Measurements from ENCODE around the gene SOAT1.
"Not testable (repeated sequence)": the region's sequence is repeated elsewhere in the genome, so short reads cannot be mapped to it uniquely, and the experiment has no call there.

SOAT1 gene

DNA sequence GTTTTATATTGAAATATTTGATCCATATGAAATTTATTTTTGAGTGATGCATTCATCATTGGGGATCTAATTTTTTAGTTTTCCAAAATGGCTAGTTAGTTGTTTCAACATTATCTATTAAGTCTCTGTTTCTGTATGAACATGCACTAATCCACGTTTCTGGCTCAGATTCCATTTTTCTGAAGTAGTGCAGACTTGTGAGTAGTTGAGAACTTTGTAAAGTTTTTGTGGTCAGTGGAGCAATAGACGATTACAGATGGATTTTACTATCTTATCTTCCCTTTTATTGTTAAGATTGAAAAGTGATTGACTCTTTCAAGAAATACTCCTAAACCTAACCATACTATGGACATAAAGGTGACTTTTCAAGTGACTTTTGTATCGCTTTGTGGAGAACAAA, 16.7 kb downstream of the SOAT1 start:
- DNase-seq = no peak

DNA sequence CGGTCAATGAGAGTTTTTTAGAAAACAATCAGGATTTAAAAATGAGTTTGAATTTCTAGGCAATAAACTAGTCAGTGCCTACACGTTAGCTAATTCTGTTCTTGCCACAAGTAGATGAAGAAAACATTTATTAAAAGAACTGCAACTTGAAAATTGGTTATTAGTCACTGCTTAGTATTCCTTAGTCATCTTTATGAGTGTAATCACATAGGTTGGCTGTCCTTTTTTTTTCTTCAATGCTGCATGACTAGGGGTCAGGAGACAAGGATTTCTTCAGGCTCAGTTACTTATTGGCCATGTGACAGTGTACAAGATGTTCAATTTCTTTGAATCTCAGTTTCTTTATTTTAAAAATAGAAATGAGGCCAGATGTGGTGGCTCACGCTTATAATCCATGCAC, 17.1 kb downstream of the SOAT1 start:
- DNase-seq = no peak

DNA sequence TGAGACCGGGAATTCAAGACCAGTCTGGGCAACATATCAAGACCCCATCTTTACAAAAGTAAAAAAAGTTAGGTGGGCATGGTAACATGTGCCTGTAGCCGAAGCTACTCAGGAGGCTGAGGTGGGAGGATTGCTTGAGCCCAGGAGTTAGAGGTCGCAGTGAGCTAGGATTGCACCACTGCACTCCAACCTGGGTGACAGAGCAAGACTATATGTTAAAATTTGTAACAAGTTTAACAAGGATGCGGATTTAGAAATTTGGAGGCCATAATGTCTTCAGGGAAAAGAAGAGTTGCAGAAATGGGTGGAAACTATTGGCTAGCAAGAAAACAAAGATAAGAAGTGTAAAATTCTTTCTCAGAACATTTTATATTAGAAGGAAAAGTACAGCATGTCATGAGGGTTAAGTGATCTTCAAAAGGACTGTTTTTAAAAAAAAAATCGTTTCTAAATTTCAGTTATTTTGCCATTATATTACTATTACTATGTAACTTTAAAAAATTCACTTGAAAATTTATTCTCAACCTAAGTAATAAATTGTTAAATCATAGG, 17.6 kb downstream of the SOAT1 start:
- no peak for DNase-seq

DNA sequence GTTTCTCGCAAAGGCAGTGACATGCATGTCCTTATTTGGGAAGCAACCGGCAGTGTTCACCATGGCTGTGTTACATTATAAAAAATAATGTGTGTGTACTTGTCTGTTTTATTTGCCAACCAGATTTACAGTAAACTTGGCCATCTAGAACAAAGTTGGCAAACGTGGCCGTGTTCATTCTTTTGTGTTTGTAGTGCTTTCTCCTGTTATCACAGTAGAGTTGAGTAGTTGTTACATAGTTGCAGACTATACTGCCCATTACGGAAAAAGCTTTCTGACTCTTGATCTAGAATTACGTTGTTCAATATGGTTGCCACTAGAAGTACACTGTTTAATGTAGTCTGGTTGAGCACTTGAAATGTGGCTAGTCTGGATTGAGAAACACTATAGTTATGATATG, 19.4 kb downstream of the SOAT1 start:
- DNase-seq = no peak

DNA sequence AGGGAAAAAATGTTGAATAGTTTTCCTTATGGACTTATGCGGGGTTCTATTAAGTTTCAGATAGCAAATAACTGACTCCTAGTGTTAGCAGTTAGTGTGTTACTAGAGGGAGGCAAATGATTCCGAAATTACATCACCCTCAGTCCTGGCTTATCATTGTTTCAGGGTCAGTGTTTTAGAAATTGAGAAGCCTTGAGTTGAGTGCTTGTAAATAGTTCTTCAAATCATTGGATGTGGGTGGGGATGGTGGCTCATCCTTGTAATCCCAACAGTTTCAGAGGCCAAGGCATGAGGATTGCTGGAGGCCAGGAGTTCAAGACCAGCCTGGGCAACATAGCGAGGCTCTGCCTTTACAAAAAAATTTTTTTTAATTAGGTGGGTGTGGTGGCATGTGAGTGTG, 21.3 kb downstream of the SOAT1 start:
- DNase-seq = no peak

DNA sequence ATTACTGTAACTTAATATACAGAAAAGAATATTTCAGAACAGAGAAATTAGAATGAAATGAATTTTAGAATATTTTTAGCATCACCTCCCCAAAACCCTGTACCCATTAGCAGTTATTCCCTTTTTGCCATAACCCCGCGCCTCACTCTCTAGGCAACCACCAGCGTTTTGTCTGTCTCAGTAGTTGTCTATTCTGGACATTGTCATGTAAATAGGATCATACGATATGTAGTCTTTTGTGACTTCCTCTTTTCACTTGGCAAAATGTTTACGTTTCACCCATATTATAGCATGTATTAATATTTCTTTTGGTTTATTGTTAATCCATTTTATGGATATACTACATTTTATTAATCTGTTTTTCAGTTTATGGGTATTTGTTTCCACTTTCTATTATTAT, 24.9 kb downstream of the SOAT1 start:
- DNase-seq = no peak

DNA sequence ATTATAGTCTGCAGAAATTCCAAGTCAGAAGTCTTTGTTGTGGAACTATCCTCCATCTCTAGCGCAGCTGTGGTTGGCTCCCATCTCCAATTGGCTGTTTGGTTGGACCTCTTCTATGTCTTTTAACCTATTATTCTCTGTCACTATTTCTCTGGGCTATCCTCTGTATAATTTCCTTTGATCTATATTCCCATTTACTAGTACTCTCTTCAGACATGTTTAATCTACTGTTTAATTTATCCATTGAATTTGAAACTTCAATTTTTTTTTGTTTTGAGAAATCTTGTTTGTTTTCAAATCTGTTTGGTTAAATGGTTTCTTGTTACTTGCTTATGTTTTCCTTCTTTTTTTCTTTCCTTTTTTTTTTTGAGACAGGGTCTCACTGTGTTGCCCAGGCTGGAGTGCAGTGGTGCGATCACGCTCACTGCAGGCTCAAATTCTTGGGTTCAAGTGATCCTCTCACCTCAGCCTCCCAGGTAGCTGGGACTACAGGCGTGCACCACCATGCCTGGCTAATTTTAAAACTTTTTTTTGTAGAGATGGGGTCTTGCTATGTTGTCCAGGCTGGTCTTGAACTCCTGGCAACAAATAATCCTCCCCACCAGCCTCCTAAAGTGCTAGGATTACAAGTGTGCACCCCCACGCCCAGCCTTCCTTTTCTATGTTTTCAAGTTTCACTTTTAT, 28.1 kb downstream of the SOAT1 start:
- DNase-seq = no peak

DNA sequence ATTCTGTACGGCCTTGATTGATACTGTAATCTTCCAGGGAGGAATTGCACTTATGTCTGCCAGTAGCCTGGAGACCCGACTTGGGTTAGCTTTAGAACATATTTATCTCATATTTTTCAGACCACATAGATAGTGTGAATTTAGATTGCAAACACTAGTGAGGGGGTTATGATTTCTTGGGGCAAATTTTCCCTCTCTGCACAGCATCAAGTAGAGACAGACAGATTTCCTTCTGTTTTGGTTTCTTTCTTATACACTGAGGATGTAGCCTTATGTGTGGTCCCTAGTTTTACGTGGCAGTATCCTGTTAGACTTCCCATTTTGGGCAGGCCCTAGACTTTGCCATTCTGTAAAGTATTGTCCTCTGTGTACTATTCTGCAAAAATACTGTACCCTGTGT, 29.0 kb downstream of the SOAT1 start:
- no peak for DNase-seq

DNA sequence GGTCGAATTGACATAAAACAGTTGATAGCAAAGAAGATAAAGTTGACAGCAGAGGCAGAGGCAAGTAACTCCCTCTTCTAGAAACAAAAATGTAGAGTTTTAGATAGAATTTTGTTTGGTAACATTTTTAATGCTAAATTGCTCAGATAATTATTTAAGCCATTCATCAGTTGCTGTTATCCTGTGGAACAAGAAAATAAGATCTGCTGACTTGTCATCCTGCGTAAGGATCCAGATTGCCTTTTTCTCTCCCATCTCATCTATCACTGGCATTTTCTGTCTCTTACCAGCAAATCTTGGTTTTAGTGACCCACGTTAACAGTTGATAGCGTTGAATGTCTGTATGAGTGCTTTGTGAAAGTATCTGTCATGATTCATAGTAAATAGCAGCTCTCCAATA, 29.8 kb downstream of the SOAT1 start:
- DNase-seq = no peak

DNA sequence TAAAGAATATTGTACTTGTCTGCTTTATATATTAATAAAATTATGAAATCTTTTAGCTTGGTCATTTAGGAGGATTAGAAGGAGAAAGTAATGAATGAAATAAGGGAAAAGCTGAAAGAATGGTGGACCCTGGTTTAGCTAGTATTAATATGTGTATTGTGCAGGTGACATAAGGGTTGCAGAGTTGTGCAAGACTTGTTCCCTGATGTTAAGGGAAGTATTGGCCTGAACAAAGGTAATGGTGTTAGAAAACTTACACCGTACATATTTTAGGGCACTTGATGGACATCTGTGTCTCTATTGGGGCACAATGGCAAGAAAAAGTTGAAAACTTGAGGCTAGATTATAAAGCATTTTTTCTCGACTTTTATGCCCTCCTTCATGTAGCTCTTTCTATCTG, 32.2 kb downstream of the SOAT1 start:
- no peak for DNase-seq

DNA sequence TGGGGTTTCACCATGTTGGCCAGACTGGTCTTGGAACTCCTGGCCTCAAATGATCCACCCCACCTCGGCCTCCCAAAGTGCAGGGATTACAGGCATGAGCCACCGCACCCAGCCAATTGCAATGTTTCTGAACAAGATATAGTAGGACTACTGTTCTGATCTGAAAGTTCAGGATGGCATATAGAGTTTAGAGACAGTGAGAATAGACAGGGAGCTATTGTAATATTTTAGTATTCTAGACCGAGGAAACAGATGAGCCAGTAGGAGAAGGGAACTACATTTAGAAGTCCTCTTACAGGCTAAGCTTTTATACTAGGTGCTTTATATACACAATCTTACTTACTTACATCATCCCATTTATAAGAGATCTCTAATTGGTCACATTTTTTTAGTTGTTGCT, 33.1 kb downstream of the SOAT1 start:
- DNase-seq = no peak

DNA sequence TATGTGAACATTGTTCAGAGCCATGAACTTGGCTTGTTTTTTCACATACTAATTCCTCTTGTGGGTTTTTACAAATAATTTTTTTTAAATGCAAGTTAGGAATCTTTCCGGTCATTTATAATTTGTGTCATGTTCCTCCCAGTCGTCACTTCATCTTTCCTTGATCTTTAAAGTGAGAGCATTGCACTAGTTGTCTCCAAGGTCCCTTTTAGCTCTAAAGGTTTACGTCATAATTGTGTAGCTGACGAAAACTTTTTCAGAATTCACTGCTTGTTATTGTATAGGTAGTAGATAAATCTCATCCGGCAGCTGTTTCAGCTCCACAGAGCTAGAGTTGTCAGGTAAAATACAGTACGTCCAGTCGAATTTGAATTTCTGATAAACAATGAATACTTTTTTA, 33.6 kb downstream of the SOAT1 start:
- DNase-seq = no peak

DNA sequence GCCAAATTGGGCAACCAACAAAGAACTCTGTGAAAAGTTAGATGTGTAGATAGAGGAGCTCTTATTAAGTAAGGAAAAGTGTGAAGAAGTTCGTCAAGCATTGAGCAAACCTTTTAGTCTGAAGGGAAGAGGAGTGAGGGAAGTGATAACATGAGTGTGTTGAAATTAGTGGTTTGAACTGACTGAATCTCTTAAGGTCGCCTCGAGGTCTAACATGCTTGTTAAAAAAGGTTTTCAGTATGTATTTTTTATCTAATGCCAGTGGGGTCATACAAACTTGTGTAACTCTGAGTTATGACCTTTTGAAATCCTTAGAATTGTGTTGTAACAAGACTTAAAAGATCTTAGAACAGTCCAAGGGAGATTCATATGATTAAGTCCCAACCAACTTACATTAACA, 34.1 kb downstream of the SOAT1 start:
- DNase-seq = no peak

DNA sequence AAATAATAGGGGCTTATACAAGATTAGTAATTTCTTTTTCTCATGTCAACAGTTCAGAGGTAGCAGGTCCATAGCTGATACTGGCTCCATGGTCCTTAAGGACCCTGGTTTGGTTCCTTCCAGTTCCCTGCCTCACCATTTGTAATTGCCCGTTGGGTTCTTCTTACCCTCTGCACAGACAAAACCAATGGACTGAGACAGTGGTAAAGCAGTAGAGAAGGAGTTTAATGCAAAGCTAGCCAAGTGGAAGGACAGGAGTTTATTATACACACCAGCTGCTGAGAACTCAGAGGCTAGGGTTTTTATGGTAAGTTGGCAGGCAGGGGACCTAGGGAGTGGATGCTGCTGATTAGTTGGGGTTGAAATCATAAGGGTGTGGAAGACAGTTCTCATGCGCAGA, 36.3 kb downstream of the SOAT1 start:
- no peak for DNase-seq

DNA sequence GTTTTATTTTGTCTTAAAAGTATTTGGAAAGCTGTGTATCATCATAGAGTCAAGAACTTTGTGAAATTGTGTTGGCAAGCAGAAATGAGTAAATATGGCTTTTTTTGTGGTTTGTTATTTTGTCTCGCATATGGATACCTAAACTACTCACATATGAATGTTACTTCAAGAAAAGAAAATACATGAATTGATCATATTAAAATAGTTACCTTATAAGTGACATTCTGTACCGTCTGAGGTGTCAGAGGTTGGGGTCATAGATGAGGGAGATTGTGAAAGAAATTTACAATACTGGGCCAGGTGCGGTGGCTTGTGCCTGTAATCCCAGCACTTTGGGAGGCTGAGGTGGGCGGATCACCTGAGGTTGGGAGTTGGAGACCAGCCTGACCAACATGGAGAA, 40.8 kb downstream of the SOAT1 start:
- no peak for DNase-seq

DNA sequence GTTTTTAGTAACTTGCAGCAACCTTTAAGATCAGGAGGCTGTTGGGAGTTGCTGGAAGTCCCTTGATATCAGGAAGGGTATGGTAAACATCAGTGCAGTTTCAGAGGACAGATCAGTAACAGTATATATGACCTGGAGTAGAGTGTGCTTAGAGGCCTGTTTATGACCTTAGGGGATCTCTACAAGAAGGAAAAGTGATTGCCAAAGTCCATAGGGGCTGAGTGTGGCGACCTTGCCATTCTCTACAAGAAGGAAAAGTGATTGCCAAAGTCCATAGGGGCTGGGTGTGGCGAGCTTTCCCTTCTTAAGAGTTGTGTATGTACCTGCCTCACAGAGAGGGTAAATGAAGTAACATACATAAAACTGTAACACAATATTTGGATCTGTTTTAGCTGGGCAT, 43.7 kb downstream of the SOAT1 start:
- DNase-seq = no peak

DNA sequence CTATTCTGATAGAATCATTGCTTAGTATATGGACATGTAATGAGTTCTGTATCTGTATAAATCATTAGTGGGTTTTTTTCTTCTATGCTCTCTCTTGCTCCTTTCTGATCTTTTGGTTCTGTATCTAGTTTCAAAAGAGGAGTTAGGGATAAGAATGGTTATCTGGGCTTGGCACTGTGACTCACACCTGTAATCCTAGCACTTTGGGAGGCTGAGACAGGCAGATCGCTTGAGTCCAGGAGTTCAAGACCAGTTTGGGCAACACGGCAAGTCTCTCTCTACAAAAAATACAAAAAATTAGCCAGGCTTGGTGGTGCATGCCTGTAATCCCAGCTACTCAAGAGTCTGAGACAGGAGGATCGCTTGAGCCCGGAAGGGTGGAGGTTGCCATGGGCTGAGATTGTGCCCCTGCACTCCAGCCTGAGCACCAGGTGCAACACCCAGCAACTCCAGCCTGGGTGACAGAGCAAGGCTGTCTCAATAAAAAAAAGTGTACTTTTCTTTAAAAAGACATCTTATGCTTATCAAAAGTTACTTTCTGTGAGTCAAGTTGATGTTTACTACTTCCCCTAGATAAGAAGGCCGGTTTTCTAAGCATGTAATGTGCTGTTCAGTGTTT, 44.5 kb downstream of the SOAT1 start:
- no peak for DNase-seq

DNA sequence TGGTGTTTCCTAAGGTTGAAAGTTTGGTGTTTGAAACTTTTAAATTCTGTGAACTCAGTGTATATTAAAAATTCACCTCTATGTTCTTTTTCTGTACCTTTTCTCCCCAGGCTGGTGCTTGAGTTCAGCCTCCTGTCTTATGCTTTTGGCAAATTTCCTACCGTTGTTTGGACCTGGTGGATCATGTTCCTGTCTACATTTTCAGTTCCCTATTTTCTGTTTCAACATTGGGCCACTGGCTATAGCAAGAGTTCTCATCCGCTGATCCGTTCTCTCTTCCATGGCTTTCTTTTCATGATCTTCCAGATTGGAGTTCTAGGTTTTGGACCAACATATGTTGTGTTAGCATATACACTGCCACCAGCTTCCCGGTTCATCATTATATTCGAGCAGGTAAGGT, 47.3 kb downstream of the SOAT1 start:
- DNase-seq = no peak

DNA sequence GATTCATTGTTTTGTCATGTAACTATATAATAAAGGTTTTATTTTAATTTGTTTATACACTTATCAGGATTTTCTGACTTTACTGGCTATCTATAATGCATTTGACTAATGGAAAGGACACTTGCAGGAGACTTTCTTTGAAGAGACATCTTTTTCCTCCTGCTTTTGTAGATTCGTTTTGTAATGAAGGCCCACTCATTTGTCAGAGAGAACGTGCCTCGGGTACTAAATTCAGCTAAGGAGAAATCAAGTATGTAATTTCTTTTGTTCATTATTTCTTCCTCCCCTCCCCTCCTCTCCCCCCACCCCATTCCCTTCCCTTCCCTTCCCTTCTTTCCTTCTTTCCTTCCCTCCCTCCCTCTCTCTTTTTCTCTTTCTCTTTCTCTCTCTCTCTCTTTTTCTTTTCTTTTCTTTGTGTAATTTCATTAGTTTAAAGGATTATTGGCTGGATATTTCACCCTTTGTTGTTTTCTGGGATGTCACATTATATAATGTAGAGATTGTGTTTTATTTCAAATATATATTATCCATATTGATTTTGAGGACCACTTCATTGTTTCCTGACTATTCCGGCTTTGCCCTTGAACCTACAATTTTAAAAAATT, 48.4 kb downstream of the SOAT1 start:
- no peak for DNase-seq

DNA sequence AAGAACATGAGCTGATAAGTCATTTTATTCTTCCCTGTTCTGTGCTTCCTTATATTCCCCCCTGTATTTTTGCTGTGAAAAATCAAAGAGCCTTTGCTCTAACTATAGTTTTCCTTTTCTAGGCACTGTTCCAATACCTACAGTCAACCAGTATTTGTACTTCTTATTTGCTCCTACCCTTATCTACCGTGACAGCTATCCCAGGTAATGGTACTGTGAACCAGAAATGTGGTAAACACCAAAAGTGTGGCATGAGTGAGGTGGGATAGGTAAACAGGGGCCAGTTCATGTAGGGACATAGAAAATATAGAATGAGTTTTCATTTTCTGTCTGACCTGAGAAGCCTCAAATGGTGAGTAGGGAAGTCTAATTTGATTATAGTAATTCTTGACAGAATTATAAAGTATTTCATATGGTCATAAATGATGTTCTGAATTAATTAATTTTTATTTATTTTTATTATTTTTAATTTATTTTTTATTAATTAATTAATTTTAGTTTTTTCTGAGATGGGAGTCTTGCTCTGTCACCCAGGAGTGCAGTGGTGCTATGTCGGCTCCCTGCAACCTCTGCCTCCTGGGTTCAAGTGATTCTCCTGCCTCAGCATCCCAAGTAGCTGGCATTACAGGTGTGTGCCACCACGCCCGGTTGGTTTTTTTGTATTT, 49.3 kb downstream of the SOAT1 start:
- no peak for DNase-seq

DNA sequence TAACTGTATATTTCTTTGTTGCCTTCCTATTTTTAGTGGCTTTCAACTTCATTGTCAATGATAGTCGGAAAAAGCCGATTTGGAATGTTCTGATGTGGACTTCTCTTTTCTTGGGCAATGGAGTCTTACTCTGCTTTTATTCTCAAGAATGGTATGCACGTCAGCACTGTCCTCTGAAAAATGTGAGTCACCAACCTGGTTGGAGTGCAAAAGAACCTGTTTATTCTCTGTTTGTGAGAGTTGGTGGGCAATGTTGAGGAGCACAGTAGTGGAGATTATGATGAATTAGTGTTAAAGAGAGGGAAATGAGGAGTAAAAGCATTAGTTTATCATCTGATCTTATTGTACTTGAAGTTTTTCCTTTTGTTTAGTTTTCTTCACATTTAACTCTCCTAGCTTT, 57.7 kb downstream of the SOAT1 start:
- no peak for DNase-seq

DNA sequence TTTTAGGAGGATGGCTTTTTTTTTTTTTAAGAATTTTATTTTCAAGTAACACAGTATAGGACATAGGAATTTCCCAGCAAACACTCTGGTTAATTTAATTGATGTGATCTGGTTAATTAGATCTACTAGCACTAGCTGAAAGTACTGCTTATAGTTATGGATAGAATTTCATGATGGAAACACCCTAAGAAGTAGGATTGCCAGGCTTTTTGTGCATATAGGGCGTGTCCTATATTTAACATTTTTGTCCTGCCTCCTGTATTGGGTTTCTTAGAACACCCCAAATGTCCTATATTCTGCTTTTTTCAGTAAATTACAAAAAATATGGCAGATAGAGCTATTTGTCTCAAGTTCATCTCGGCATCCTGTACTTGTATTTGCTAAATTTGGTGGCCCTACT, 58.6 kb downstream of the SOAT1 start:
- DNase-seq = no peak

DNA sequence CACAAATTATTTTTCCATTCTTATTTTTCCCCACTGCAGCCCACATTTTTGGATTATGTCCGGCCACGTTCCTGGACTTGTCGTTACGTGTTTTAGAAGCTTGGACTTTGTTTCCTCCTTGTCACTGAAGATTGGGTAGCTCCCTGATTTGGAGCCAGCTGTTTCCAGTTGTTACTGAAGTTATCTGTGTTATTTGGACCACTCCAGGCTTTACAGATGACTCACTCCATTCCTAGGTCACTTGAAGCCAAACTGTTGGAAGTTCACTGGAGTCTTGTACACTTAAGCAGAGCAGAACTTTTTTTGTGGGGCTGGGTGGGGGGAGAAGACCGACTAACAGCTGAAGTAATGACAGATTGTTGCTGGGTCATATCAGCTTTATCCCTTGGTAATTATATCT, 59.9 kb downstream of the SOAT1 start:
- no peak for DNase-seq

DNA sequence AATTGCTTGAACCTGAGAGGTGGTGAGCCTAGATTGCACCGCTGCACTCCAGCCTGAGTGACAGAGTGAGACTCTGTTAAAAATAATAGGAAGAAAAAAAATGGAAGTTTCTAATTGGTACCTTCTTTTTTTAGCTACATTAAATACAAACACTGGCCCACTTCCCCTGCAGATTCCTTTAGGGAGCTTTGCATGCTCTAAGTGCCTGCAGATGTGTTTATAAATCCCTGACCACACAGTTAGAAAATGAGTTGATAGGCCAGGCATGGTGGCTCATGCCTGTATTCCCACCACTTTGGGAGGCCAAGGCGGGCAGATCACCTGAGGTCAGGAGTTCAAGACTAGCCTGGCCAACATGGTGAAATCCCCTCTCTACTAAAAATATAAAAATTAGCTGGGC, 68.0 kb downstream of the SOAT1 start:
- DNase-seq = not testable (repeated sequence)

Data from NCI-H1105 (cell line).